ENCODE measurements around the gene DBF4. TPM values are rescaled to one million over a fixed set of nuclear protein-coding genes. Genes with fewer than 3 reads are reported as not detected.
A peak's percentile ranks its signal among the peaks of the same experiment; 100 is the strongest.
"Not testable (repeated sequence)": the region's sequence is repeated elsewhere in the genome, so short reads cannot be mapped to it uniquely, and the experiment has no call there.

DBF4 gene
- total RNA-seq, 2 experiments from 2014 or later, result 58.1 to 61.9 TPM

DNA sequence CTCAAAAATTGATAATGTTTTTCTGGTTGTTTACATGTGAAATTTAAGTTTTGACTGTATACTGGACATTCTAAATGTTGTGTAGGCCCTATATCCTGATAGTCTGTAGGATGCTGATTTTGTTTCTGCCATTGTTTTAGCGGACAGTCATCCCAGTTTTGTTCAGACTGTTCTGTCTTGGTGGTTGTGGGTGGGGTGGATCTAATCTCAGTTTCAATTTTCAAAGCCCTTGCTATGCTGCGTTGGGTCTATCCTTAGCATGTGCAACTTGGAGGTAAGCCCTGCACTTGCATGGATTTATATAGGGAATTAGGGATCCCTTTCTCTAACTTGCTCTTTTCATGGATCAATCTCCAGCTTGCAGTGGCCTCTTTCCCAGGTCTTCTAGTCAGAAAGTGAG, 19.1 kb downstream of the DBF4 start:
- Mint-ChIP-seq H3K27ac (no peak overlapping the region), H3K27me3 (no peaks in the 10 kb centered on the region), H3K36me3 (ENCODE audit: low read depth) (peaks cover 88% of the 10 kb centered on the region), H3K4me1 (ENCODE audit: low read depth) (peaks cover 12% of the 10 kb centered on the region), H3K4me3 (no peak overlapping the region), H3K9me3 (no peaks in the 10 kb centered on the region)
- Histone ChIP-seq H3K27me3 (ENCODE audit: control insufficient read depth in 1 of 2, insufficient read depth in 2 of 2, low read length in 2 of 2) (no peaks in the 10 kb centered on the region), H3K4me3 (ENCODE audit: low read length) (no peak overlapping the region), H3K36me3 (ENCODE audit: insufficient read depth, low read length) (peaks cover 43% of the 10 kb centered on the region), H3K4me1 (ENCODE audit: insufficient read depth, low read length) (no peaks in the 10 kb centered on the region), H3K27ac (ENCODE audit: low read depth in 1 of 2, low read length in 2 of 2) (no peak overlapping the region), H3K9me3 (ENCODE audit: control insufficient read depth in 1 of 2, insufficient read depth in 1 of 2, low read length in 2 of 2) (no peaks in the 10 kb centered on the region)
- POLR2A ChIA-PET, result no interaction called here
- DNase-seq (no peak), ATAC-seq (ENCODE audit: poor library complexity) (no peak)
- CTCF ChIA-PET, result no interaction called here
- intact Hi-C loops (cut with DNase I, micrococcal nuclease), result no loop called here
- TF ChIP-seq, protein P1, sequence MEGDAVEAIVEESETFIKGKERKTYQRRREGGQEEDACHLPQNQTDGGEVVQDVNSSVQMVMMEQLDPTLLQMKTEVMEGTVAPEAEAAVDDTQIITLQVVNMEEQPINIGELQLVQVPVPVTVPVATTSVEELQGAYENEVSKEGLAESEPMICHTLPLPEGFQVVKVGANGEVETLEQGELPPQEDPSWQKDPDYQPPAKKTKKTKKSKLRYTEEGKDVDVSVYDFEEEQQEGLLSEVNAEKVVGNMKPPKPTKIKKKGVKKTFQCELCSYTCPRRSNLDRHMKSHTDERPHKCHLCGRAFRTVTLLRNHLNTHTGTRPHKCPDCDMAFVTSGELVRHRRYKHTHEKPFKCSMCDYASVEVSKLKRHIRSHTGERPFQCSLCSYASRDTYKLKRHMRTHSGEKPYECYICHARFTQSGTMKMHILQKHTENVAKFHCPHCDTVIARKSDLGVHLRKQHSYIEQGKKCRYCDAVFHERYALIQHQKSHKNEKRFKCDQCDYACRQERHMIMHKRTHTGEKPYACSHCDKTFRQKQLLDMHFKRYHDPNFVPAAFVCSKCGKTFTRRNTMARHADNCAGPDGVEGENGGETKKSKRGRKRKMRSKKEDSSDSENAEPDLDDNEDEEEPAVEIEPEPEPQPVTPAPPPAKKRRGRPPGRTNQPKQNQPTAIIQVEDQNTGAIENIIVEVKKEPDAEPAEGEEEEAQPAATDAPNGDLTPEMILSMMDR (IDR thresholded peaks at IDR 0.05), result no peak

DNA sequence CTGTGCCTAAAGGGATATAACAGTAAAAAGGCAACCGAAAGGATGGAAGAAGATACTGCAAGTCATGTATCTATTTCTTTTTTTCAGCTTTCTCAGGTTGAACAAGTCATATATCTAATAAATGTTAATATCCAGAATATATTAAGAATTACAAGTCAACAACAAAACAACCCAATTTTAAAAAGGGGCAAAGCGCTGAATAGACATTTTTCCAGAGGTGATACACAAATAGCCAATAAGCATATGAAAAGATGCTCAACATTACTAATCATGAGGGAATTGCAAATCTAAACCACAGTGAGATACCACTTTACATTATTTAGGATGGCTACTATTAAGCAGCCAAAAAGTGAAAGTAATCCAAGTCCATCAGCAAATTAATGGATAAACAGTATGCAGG, 23.0 kb downstream of the DBF4 start:
- Histone ChIP-seq H3K27me3 (ENCODE audit: control insufficient read depth in 1 of 2, insufficient read depth in 2 of 2, low read length in 2 of 2) (no peaks in the 10 kb centered on the region), H3K4me3 (ENCODE audit: low read length) (no peak overlapping the region), H3K9me3 (ENCODE audit: control insufficient read depth in 1 of 2, insufficient read depth in 1 of 2, low read length in 2 of 2) (no peaks in the 10 kb centered on the region), H3K4me1 (ENCODE audit: insufficient read depth, low read length) (no peaks in the 10 kb centered on the region), H3K36me3 (ENCODE audit: insufficient read depth, low read length) (peaks cover 50% of the 10 kb centered on the region), H3K27ac (ENCODE audit: low read depth in 1 of 2, low read length in 2 of 2) (no peak overlapping the region)
- H3K36me3 Mint-ChIP-seq (ENCODE audit: low read depth), result peaks cover 80% of the 10 kb centered on the region
- no peak for ATAC-seq (ENCODE audit: poor library complexity)
- no peak overlapping the region for H3K4me3 Mint-ChIP-seq
- H3K9me3 Mint-ChIP-seq, result no peaks in the 10 kb centered on the region
- peaks cover 6% of the 10 kb centered on the region for H3K4me1 Mint-ChIP-seq (ENCODE audit: low read depth)
- DNase-seq, result no peak
- no peaks in the 10 kb centered on the region for H3K27me3 Mint-ChIP-seq
- TF ChIP-seq, protein P1 (IDR thresholded peaks at IDR 0.05), result no peak
- H3K27ac Mint-ChIP-seq, result no peak overlapping the region
- ChIA-PET POLR2A (no interaction called here), CTCF (no interaction called here)
- intact Hi-C loops (cut with DNase I, micrococcal nuclease), result no loop called here

DNA sequence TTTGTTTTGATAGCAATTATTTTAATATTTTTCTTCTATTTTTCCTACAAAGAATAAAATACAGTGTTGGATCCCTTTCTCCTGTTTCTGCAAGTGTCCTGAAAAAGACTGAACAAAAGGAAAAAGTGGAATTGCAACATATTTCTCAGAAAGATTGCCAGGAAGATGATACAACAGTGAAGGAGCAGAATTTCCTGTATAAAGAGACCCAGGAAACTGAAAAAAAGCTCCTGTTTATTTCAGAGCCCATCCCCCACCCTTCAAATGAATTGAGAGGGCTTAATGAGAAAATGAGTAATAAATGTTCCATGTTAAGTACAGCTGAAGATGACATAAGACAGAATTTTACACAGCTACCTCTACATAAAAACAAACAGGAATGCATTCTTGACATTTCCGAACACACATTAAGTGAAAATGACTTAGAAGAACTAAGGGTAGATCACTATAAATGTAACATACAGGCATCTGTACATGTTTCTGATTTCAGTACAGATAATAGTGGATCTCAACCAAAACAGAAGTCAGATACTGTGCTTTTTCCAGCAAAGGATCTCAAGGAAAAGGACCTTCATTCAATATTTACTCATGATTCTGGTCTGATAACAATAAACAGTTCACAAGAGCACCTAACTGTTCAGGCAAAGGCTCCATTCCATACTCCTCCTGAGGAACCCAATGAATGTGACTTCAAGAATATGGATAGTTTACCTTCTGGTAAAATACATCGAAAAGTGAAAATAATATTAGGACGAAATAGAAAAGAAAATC, 31.0 kb downstream of the DBF4 start:
- intact Hi-C loops (cut with DNase I, micrococcal nuclease); H3K27ac ChIP-seq (ENCODE audit: low read depth in 1 of 2, low read length in 2 of 2); H3K4me1 Mint-ChIP-seq (ENCODE audit: low read depth); DNase-seq; H3K4me1 ChIP-seq (ENCODE audit: insufficient read depth, low read length); H3K27me3 Mint-ChIP-seq; ATAC-seq (ENCODE audit: poor library complexity); H3K9me3 Mint-ChIP-seq; H3K4me3 Mint-ChIP-seq; H3K27me3 ChIP-seq (ENCODE audit: control insufficient read depth in 1 of 2, insufficient read depth in 2 of 2, low read length in 2 of 2); CTCF ChIA-PET; H3K9me3 ChIP-seq (ENCODE audit: control insufficient read depth in 1 of 2, insufficient read depth in 1 of 2, low read length in 2 of 2); H3K4me3 ChIP-seq (ENCODE audit: low read length); POLR2A ChIA-PET: not testable (repeated sequence)
- peaks cover 21% of the 10 kb centered on the region for H3K36me3 ChIP-seq (ENCODE audit: insufficient read depth, low read length)
- H3K36me3 Mint-ChIP-seq (ENCODE audit: low read depth), result peaks cover 27% of the 10 kb centered on the region
- H3K27ac Mint-ChIP-seq, result peak overlapping the region; percentile 10

DNA sequence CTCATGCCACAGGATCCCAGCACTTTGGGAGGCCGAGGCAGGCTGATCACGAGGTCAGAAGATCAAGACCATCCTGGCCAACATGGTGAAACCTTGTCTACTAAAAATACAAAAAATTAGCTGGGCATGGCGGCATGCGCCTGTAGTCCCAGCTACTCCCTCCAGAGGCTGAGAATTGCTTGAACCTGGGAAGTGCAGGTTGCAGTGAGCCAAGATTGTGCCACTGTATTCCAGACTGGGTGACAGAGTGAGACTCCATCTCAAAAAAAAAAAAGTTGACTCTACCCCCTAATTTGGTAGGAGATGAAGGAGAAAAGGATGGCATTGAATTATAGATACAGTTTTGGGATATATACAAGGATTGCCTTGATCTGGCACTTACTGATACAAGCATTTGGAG, 32.5 kb downstream of the DBF4 start:
- CTCF ChIA-PET; intact Hi-C loops (cut with DNase I, micrococcal nuclease); H3K4me1 Mint-ChIP-seq (ENCODE audit: low read depth): not testable (repeated sequence)

More for the DNA sequence above, 32.5 kb downstream of the DBF4 start:
- H3K27me3 Mint-ChIP-seq; H3K27ac Mint-ChIP-seq; H3K4me1 ChIP-seq (ENCODE audit: insufficient read depth, low read length); ATAC-seq (ENCODE audit: poor library complexity); H3K9me3 ChIP-seq (ENCODE audit: control insufficient read depth in 1 of 2, insufficient read depth in 1 of 2, low read length in 2 of 2); H3K4me3 Mint-ChIP-seq; H3K27me3 ChIP-seq (ENCODE audit: control insufficient read depth in 1 of 2, insufficient read depth in 2 of 2, low read length in 2 of 2); POLR2A ChIA-PET; DNase-seq; H3K27ac ChIP-seq (ENCODE audit: low read depth in 1 of 2, low read length in 2 of 2); H3K4me3 ChIP-seq (ENCODE audit: low read length); H3K9me3 Mint-ChIP-seq: not testable (repeated sequence)
- H3K36me3 ChIP-seq (ENCODE audit: insufficient read depth, low read length), result peaks cover 21% of the 10 kb centered on the region
- H3K36me3 Mint-ChIP-seq (ENCODE audit: low read depth), result peaks cover 20% of the 10 kb centered on the region
